SK-N-SH treated with all-trans-retinoic acid at 6 μM for 48 hours (cell line): Measurements from ENCODE around the gene PLXND1.

ENCODE experiments used
- ARNTL ChIP-seq: fragments of 450-650 bp; formaldehyde crosslinking; IDR thresholded peaks from 2 replicates; pipeline ENCODE4 v1.5.0; 2020; ENCODE audit warnings: low read depth, mild to moderate bottlenecking, moderate library complexity, borderline replicate concordance
- PATZ1 ChIP-seq: fragments of 250-450 bp; sonication (Bioruptor Pico); IDR thresholded peaks from 2 replicates; pipeline ENCODE4 v1.8.0; 2020; ENCODE audit warnings: mild to moderate bottlenecking, moderate library complexity, borderline replicate concordance
- ZFP3 ChIP-seq: fragments of 250-450 bp; sonication (Bioruptor Pico); IDR thresholded peaks from 2 replicates; pipeline ENCODE4 v1.5.0; 2020; ENCODE audit warnings: mild to moderate bottlenecking, moderate library complexity
- ZNF565 ChIP-seq: fragments of 450-650 bp; formaldehyde crosslinking; conservative IDR thresholded peaks from 2 replicates; pipeline ENCODE4 v1.5.0; 2020; ENCODE audit warnings: low read depth, mild to moderate bottlenecking, moderate library complexity
- ZNF70 ChIP-seq: fragments of 450-650 bp; formaldehyde crosslinking; IDR thresholded peaks from 2 replicates; pipeline ENCODE4 v1.5.0; 2020; ENCODE audit warnings: mild to moderate bottlenecking, moderate library complexity

- TF ChIP-seq ZFP3 (CRISPR knock-in tag) = no peak
- no peak for TF ChIP-seq ZNF565
- no peak for TF ChIP-seq PATZ1 (CRISPR knock-in tag)
- no peak for TF ChIP-seq ARNTL
- TF ChIP-seq ZNF70 (CRISPR knock-in tag) = no peak
These were observed 8.0 kb upstream of the PLXND1 start for GRCh38 chr3:129614435-129614834.
